ENCODE results near the gene ARID3C. TPM values are rescaled to one million over a fixed set of nuclear protein-coding genes. Genes with fewer than 3 reads are reported as not detected.
"Not testable (repeated sequence)": the region's sequence is repeated elsewhere in the genome, so short reads cannot be mapped to it uniquely, and the experiment has no call there.

Gene ARID3C
- total and polyA plus RNA-seq, 2 experiments from 2014 or later, result 0.49 TPM; not detected in 1

GRCh38 chr9:34642679-34643078 lies 13.8 kb upstream of the ARID3C start:
- peaks cover 4% of the 10 kb centered on the region; the same call in 2 of the 3 replicates for H3K36me3 Mint-ChIP-seq (ENCODE audit: low read depth)
- Histone ChIP-seq H3K79me2 (replicated peaks; ENCODE audit: insufficient read depth) (peaks cover under 1% of the 10 kb centered on the region; the same call in 1 of the 2 replicates), H3K27ac (ENCODE audit: low read depth) (no peak overlapping the region), H3F3A (replicated peaks; ENCODE audit: low read depth) (peaks cover 16% of the 10 kb centered on the region), H3K4me1 (ENCODE audit: insufficient read depth) (peaks cover 28% of the 10 kb centered on the region), H3K9me2 (ENCODE audit: insufficient read depth) (no peaks in the 10 kb centered on the region), H3K27me3 (ENCODE audit: insufficient read depth) (peaks cover 8% of the 10 kb centered on the region; the same call in 1 of the 2 replicates), H3K36me3 (ENCODE audit: insufficient read depth) (no peaks in the 10 kb centered on the region), H3K4me3 (no peak overlapping the region), H2AFZ (no peak overlapping the region), H3K4me2 (no peak overlapping the region), H4K20me1 (replicated peaks; ENCODE audit: insufficient read depth) (no peaks in the 10 kb centered on the region; the same call in 1 of the 2 replicates)
- H3K27me3 Mint-ChIP-seq (ENCODE audit: insufficient read depth, low read depth, poor library complexity), result peaks cover 8% of the 10 kb centered on the region
- no peak for DNase-seq (ENCODE audit: low spot score)
- no peaks in the 10 kb centered on the region; the same call in 2 of the 3 replicates for H3K9me3 Mint-ChIP-seq
- no peak overlapping the region for H3K4me3 Mint-ChIP-seq
- H3K4me1 Mint-ChIP-seq, result peaks cover 40% of the 10 kb centered on the region
- no peak overlapping the region for H3K27ac Mint-ChIP-seq
- TF ChIP-seq ZNF462 (CRISPR knock-in tag; IDR thresholded peaks at IDR 0.05) (no peak), JUNB (IDR thresholded peaks at IDR 0.05; ENCODE audit: unreplicated experiment) (no peak)
- no peak for ATAC-seq

GRCh38 chr9:34639322-34639721 lies 10.5 kb upstream of the ARID3C start:
- Histone ChIP-seq H3K79me2 (replicated peaks; ENCODE audit: insufficient read depth) (peaks cover 12% of the 10 kb centered on the region; the same call in 1 of the 2 replicates), H3K27me3 (ENCODE audit: insufficient read depth) (peaks cover 13% of the 10 kb centered on the region)
- not testable (repeated sequence) for ATAC-seq; H3K4me3 Mint-ChIP-seq; H2AFZ ChIP-seq; H3F3A ChIP-seq (replicated peaks; ENCODE audit: low read depth); H3K27ac ChIP-seq (ENCODE audit: low read depth); H3K36me3 ChIP-seq (ENCODE audit: insufficient read depth); H3K27ac Mint-ChIP-seq; H3K9me3 Mint-ChIP-seq; H4K20me1 ChIP-seq (replicated peaks; ENCODE audit: insufficient read depth); H3K4me3 ChIP-seq; H3K9me2 ChIP-seq (ENCODE audit: insufficient read depth); H3K4me1 ChIP-seq (ENCODE audit: insufficient read depth); H3K4me2 ChIP-seq; DNase-seq (ENCODE audit: low spot score)
- Mint-ChIP-seq H3K4me1 (peaks cover 26% of the 10 kb centered on the region), H3K36me3 (ENCODE audit: low read depth) (peaks cover 22% of the 10 kb centered on the region), H3K27me3 (ENCODE audit: insufficient read depth, low read depth, poor library complexity) (peaks cover 19% of the 10 kb centered on the region)

All from GM23338 (cell line).